Common myeloid progenitor, CD34-positive (primary cell): ENCODE results near the gene GHRH.

Source experiments
- CTCF ChIA-PET: fragments of 350-600 bp; sonication (Branson Sonifier 250); formaldehyde crosslinking; loops from one replicate; lab custom pipeline; 2021; ENCODE audit warnings: antibody characterized with exemption; lab: Charles Lee
- POLR2A ChIA-PET: fragments of 350-600 bp; sonication (Branson Sonifier 250); formaldehyde crosslinking; loops from one replicate; lab custom pipeline; 2021; ENCODE audit warnings: antibody characterized with exemption; lab: Charles Lee
- DNase-seq, 3 donors: peaks; one replicate each; pipeline versions ENCODE4 v3.0.0 to v3.0.0-alpha.2; 2013
- H3K27ac ChIP-seq, 2 experiments: 1 replicate in 1 of 2; 2 replicates in 1 of 2; pipeline ENCODE4 v1.7.0; 2013; ENCODE audit warnings: inconsistent platforms in 2 of 2, low read length in 2 of 2, mild to moderate bottlenecking in 2 of 2, low read depth in 1 of 2, moderate library complexity in 1 of 2; ENCODE audit not compliant: severe bottlenecking in 2 of 2, insufficient read depth in 1 of 2, poor library complexity in 1 of 2
- H3K27me3 ChIP-seq, 5 experiments: replicated peaks in 2 of 5; 1 replicate in 3 of 5; 2 replicates in 2 of 5; pipeline versions ENCODE4 v1.6.1 to v1.7.0; 2013; ENCODE audit warnings: low read length in 4 of 5, mild to moderate bottlenecking in 2 of 5, moderate library complexity in 2 of 5, inconsistent platforms in 1 of 5; ENCODE audit not compliant: insufficient read depth in 5 of 5, control insufficient read depth in 4 of 5
- H3K36me3 ChIP-seq, 4 experiments: 1 replicate in 2 of 4; 2 replicates in 2 of 4; pipeline versions ENCODE4 v1.6.1 to v1.7.0; 2013; ENCODE audit warnings: low read length in 3 of 4, control low read depth in 1 of 4, mild to moderate bottlenecking in 1 of 4; ENCODE audit not compliant: control insufficient read depth in 4 of 4, insufficient read depth in 4 of 4
- H3K4me1 ChIP-seq, 4 experiments: 1 replicate in 3 of 4; 2 replicates in 1 of 4; pipeline versions ENCODE4 v1.6.1 to v1.7.1; 2013; ENCODE audit warnings: low read length in 3 of 4, mild to moderate bottlenecking in 3 of 4, control low read depth in 1 of 4, inconsistent platforms in 1 of 4, moderate library complexity in 1 of 4; ENCODE audit not compliant: control insufficient read depth in 4 of 4, insufficient read depth in 4 of 4; ENCODE audit errors: control extremely low read depth in 1 of 4
- H3K4me3 ChIP-seq, 7 experiments: 1 replicate in 4 of 7; 2 replicates in 3 of 7; pipeline versions ENCODE4 v1.5.1 to v1.7.0; 2013; ENCODE audit warnings: mild to moderate bottlenecking in 7 of 7, low read length in 6 of 7, moderate library complexity in 6 of 7, inconsistent platforms in 2 of 7, low read depth in 2 of 7, control low read depth in 1 of 7; ENCODE audit not compliant: insufficient read depth in 4 of 7, control insufficient read depth in 1 of 7; ENCODE audit errors: extremely low read depth in 1 of 7
- H3K9me3 ChIP-seq, 5 experiments: 1 replicate in 4 of 5; 2 replicates in 1 of 5; pipeline versions ENCODE4 v1.6.1 to v1.7.1; 2013; ENCODE audit warnings: low read length in 4 of 5, mild to moderate bottlenecking in 2 of 5, inconsistent platforms in 1 of 5, low read depth in 1 of 5, moderate library complexity in 1 of 5; ENCODE audit not compliant: control insufficient read depth in 4 of 5, insufficient read depth in 2 of 5; ENCODE audit errors: control extremely low read depth in 1 of 5
- WGBS: methylation state at CpG from one replicate; pipeline ENCODE4 v1.1.5; 2013; ENCODE audit not compliant: insufficient coverage; 5-methylcytosine and 5-hydroxymethylcytosine counted together

GHRH gene

DNA sequence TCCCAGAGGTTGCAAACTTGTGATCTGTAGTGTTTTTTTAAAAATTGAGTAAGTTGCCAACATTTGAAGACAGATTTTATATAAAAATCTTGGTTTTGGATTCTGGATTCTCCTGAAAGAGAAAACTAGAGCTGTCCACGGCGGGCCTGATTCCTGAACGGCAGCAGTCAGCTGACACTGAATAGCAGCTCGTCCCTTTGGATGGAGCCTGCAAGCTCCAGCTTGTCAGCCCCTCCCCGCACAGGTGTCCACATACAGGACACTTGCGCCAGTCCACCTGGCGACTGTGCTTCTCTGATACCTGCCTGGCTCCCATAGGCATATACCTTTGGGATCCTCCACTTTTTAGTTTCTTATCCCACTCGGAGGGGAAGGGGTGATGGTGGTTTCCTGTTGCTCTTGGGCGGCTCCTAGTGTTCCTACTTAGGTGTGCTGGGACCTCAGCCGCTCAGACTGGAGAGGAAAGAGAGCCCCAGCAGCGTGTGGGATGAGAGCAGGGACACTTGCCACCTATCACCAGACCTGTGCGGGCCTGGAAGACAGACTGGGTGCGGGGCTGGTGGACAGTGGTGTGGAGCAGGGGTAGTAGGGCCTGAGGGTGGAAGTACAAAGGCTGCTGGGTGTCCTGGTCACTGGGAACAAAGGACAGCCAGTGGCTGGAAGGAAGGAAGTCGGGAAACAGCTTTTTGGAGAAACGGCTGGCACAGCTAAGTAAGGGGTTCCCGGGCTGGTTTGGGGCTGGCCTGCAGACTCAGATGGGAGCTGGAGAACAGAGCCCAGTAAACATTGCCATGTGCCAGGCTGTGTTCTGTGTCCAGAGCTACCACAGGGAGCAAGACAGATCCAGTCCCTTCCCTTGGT is 18.3 kb downstream of the GHRH start:
- H3K9me3 ChIP-seq: no peaks in the 10 kb centered on the region
- no peak overlapping the region for H3K4me3 ChIP-seq
- CTCF ChIA-PET: interaction anchor here (0.8 to 1.4 kb wide), 3 partner anchors 20 to 47 kb away, joined by 3 to 4 read pairs (median 3); no protein-coding TSS in a partner anchor
- H3K27ac ChIP-seq: no peak overlapping the region
- no peaks in the 10 kb centered on the region for H3K27me3 ChIP-seq
- H3K36me3 ChIP-seq: peaks cover 17 to 59% (median 46%) of the 10 kb centered on the region in 4 experiments
- POLR2A ChIA-PET: no interaction called here
- WGBS: 99% methylated on average over 15 of the region's 16 CpGs
- DNase-seq: no peak
- H3K4me1 ChIP-seq: no peaks in the 10 kb centered on the region

DNA sequence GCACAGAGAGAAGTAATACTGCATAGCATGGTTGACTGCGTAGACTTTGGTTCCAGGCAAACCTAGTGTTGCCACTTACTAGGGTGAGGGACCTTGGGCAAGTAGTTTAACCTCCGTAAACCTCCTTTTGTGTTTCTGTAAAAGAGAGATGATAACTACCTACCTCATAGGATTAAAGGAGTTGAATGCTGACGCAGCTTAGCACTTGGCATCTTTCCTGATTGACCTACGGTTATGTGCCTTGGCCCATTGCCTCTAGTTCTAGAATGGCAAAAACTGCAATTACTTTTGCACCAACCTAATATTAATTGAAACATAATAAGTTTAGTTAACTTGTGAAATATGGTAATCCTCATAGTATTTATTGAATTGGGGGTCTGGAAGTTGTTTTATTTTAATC is 19.1 kb downstream of the GHRH start:
- no peak overlapping the region for H3K4me3 ChIP-seq
- CTCF ChIA-PET: interaction anchor here (0.8 to 1.4 kb wide), 2 partner anchors 47 to 170 kb away, joined by 3 to 4 read pairs; no protein-coding TSS in a partner anchor
- no peaks in the 10 kb centered on the region for H3K9me3 ChIP-seq
- POLR2A ChIA-PET: no interaction called here
- no peak for DNase-seq
- no peaks in the 10 kb centered on the region for H3K27me3 ChIP-seq
- 100% methylated on average over 3 of the region's 4 CpGs for WGBS
- H3K27ac ChIP-seq: no peak overlapping the region
- no peaks in the 10 kb centered on the region for H3K4me1 ChIP-seq
- H3K36me3 ChIP-seq: peaks cover 17 to 67% (median 53%) of the 10 kb centered on the region in 4 experiments

DNA sequence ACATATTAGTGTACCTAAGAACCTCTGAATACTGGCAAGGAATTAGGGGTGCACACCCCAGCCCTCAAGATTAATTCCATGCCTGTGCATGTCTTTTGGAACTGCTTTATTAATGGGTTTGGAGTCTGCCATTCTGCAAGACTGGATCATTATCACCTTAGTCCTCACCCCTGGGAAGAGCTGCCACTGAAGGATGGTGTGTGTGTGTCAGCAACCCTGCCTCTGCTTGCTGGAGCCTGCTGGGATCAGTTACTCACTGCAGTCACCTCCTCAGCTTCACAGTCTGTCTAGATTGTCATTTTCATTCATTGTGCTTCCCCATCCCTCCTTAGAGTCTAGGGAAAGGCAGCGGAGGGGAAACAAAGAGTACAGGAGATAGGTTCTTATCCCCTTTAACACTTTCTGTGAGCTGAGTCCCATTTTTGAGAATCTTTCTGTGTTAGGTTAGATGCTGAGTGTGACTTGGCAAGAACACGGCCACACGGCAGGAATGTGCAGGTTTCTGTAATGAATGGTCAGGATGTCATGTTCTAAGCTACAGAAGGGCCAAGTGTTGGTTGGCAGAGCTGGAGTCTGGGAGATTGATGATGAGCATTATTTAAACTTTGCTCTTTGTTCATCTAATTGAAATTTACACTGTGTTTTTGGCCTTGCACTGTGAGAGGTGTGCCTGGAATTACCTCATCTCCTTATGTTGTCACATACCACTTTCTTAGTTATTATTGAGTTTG is 21.1 kb downstream of the GHRH start:
- WGBS: 93% methylated on average over 2 of the region's 3 CpGs
- Histone ChIP-seq H3K36me3 (peaks cover 26 to 87% (median 70%) of the 10 kb centered on the region in 4 experiments), H3K9me3 (no peaks in the 10 kb centered on the region), H3K4me1 (no peaks in the 10 kb centered on the region), H3K27me3 (no peaks in the 10 kb centered on the region), H3K4me3 (no peak overlapping the region), H3K27ac (no peak overlapping the region)
- ChIA-PET CTCF (no interaction called here), POLR2A (no interaction called here)
- no peak for DNase-seq

DNA sequence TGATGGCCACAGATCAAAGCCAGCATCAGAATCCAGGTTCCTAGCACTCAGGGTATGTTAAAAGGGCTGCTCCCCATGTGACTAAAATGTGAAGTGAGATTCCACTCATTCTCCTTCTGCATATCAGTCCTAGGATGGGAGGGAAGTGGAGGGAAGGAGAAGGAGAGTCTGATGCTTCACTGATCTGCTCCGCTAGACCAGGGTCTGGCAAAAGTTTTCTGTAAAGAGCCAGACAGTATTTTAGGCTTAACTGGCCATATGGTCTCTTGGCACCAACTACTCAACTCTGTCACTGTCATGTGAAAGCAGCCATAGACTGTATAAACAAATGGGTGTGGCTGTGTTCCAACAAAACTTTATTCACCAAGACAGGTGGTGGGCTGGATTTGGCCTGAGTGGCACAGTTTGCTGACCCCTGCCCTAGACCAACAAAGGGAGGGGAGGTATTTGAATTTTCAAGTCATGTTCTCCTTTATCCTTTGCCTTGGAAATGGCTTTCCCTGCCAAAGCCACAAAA is 22.6 kb downstream of the GHRH start:
- no CpG with 5 or more reads among the region's 1 CpG for WGBS
- Histone ChIP-seq H3K27me3 (no peaks in the 10 kb centered on the region), H3K27ac (no peak overlapping the region), H3K9me3 (no peaks in the 10 kb centered on the region), H3K4me1 (no peaks in the 10 kb centered on the region), H3K4me3 (no peak overlapping the region), H3K36me3 (peaks cover 33 to 98% (median 79%) of the 10 kb centered on the region in 4 experiments)
- ChIA-PET POLR2A (no interaction called here), CTCF (no interaction called here)
- no peak for DNase-seq

DNA sequence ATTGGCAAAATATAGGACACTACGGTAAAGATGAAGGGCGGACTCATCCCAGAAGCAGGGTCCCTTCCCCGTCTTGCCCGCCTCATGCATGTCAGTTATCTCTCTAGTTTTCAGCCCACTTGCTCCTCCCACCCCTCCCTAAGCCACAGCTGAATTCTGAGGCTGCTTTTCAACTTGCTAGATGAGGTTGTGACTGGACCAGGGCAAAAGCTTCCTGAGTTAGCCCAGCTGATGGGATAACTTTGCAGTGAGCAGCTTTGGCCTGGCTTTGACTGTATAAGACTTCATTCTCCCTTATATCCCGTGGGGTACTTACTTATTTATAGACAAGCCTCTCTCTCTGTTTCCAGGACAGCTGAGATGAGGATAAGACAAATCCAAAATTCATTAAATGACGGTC is 23.2 kb downstream of the GHRH start:
- ChIA-PET CTCF (interaction anchor here (1.0 kb wide), 1 partner anchor 11 kb away, joined by 4 read pairs; no protein-coding TSS in a partner anchor), POLR2A (no interaction called here)
- WGBS: 100% methylated on average over 5 of the region's 6 CpGs
- no peak overlapping the region for H3K4me3 ChIP-seq
- no peaks in the 10 kb centered on the region for H3K27me3 ChIP-seq
- H3K9me3 ChIP-seq: no peaks in the 10 kb centered on the region
- DNase-seq: no peak
- no peak overlapping the region for H3K27ac ChIP-seq
- peaks cover 37 to 98% (median 80%) of the 10 kb centered on the region in 4 experiments for H3K36me3 ChIP-seq
- no peaks in the 10 kb centered on the region for H3K4me1 ChIP-seq

DNA sequence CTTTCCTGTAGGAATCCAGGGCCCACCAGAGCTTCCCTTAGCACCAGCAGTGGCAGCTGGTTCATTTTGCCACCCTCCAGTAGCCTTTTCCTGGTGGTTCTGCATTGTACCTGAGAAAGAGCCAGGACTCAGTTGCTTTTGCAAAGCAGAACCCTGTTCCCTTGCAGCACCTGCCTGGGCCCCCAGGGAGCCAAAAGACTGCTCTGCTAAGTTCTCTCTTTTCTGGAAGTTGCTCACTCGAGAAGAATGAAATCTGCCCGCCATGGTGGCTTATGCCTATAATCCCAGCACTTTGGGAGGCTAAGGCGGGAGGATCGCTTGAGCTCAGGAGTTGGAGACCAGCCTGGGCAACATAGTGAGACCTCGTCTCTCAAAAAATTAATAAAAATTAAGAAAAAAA is 24.0 kb downstream of the GHRH start:
- ChIA-PET CTCF (interaction anchor here (1.0 kb wide), 1 partner anchor 12 kb away, joined by 4 read pairs; no protein-coding TSS in a partner anchor), POLR2A (no interaction called here)
- no peaks in the 10 kb centered on the region for H3K27me3 ChIP-seq
- peaks cover 37 to 97% (median 81%) of the 10 kb centered on the region in 4 experiments for H3K36me3 ChIP-seq
- DNase-seq: no peak
- H3K27ac ChIP-seq: no peak overlapping the region
- H3K4me3 ChIP-seq: no peak overlapping the region
- no peaks in the 10 kb centered on the region for H3K4me1 ChIP-seq
- no peaks in the 10 kb centered on the region for H3K9me3 ChIP-seq
- WGBS: 97% methylated on average over 4 of the region's 5 CpGs
